Epithelial cell of esophagus (primary cell): Measurements from ENCODE around the gene ETV3.

Source experiments
- DNase-seq: peaks from one replicate; pipeline ENCODE4 v3.0.0; 2010; ENCODE audit warnings: low read depth
- H3K4me3 ChIP-seq: 2 replicates; pipeline ENCODE4 v1.5.1; 2011; ENCODE audit warnings: mild to moderate bottlenecking, low read length, control low read depth
- TF ChIP-seq, protein P1 (sequence below): IDR thresholded peaks from 2 replicates; pipeline ENCODE4 v1.5.1; 2011; ENCODE audit warnings: low read depth, mild to moderate bottlenecking, low read length, control low read depth, inconsistent platforms; ENCODE audit not compliant: insufficient read depth; ENCODE audit errors: missing control alignments

Gene ETV3

GRCh38 chr1:157117527-157118057 lies 20.6 kb downstream of the ETV3 start:
- TF ChIP-seq, protein P1, sequence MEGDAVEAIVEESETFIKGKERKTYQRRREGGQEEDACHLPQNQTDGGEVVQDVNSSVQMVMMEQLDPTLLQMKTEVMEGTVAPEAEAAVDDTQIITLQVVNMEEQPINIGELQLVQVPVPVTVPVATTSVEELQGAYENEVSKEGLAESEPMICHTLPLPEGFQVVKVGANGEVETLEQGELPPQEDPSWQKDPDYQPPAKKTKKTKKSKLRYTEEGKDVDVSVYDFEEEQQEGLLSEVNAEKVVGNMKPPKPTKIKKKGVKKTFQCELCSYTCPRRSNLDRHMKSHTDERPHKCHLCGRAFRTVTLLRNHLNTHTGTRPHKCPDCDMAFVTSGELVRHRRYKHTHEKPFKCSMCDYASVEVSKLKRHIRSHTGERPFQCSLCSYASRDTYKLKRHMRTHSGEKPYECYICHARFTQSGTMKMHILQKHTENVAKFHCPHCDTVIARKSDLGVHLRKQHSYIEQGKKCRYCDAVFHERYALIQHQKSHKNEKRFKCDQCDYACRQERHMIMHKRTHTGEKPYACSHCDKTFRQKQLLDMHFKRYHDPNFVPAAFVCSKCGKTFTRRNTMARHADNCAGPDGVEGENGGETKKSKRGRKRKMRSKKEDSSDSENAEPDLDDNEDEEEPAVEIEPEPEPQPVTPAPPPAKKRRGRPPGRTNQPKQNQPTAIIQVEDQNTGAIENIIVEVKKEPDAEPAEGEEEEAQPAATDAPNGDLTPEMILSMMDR, result no peak
- no peak overlapping the region for H3K4me3 ChIP-seq
- DNase-seq, result no peak

DNA sequence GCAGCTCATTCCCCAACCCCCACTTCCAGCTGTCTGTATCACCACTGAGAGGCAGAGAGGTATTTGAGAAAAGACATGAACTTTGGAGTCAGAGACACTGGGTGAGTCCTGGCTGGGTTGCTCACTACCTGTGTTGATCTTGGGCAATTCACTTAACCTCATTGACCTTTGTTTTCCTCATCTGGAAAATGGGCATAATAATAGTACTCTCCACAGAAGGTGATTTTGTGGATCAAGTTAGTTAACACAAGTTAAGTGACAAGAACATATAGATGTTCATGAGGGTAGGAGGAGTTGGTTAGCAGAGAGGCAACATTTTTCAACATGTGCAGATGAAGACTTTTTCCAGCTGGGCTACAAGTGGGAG lies 21.5 kb downstream of the ETV3 start:
- TF ChIP-seq, protein P1, result no peak
- DNase-seq, result no peak

DNA sequence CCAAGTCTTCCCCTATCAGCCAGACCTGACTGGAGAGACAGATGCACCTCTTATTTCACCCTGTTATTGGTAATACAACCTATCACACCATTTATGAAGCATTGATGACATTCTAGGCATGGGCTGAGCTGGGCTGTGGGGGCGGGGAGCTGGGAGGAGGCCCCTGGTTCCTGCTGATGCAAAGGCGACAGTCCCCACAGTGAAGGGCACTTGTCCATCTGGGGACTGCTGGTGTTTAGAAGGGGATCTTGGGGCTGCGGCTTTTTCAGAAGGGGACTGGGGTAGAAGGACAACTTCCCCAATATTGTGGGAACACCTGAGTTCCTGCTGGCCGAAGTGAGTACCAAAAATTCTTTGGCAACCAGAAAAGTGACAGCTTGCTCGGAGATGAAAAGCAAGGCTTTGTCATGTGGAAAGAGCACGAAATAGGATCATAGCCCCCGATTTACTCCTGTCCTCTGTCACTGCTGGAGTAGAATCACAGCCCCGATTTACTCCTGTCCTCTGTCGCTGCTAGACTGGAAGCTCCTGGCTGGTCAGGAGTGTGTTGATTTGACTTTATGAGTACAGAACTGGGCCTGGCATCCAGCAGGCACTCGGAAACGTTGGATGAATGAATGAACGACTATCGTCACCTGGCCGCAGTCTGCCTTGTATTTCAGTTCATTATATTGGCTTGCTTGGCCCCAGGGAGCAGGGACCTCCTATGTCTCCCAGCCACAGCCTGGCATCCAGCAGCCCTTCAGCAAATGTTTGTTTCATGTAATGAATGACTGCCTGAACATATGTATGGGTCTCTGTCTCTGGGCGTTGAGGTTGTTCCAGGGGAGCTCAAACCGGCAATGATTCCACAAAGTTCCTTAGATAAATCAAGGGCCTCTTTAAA lies 22.1 kb downstream of the ETV3 start:
- DNase-seq, result no peak
- TF ChIP-seq, protein P1, result no peak
- H3K4me3 ChIP-seq, result no peak overlapping the region

More for the DNA sequence above, 21.5 kb downstream of the ETV3 start:
- no peak overlapping the region for H3K4me3 ChIP-seq

DNA sequence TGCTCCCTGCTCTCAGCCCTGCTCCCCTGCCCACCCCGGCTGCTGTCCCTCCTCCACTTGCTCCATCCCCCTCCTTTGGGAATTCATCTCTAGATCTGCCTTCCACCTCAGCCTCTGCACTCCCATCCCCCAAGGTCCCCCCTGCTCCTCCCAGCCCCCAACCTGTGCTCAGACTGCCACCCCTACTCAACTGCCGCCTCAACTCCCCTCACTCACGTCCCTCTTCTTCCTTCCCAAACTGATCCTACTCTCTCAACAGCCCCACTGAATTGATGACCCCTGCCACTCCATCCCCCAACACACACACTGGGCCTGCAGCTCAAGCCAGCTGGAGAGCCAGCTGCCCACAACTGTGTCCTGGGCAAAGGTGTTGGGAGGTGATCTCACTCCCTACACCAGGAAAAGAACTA lies 22.8 kb downstream of the ETV3 start:
- DNase-seq, result no peak
- H3K4me3 ChIP-seq, result no peak overlapping the region
- TF ChIP-seq, protein P1, result no peak

DNA sequence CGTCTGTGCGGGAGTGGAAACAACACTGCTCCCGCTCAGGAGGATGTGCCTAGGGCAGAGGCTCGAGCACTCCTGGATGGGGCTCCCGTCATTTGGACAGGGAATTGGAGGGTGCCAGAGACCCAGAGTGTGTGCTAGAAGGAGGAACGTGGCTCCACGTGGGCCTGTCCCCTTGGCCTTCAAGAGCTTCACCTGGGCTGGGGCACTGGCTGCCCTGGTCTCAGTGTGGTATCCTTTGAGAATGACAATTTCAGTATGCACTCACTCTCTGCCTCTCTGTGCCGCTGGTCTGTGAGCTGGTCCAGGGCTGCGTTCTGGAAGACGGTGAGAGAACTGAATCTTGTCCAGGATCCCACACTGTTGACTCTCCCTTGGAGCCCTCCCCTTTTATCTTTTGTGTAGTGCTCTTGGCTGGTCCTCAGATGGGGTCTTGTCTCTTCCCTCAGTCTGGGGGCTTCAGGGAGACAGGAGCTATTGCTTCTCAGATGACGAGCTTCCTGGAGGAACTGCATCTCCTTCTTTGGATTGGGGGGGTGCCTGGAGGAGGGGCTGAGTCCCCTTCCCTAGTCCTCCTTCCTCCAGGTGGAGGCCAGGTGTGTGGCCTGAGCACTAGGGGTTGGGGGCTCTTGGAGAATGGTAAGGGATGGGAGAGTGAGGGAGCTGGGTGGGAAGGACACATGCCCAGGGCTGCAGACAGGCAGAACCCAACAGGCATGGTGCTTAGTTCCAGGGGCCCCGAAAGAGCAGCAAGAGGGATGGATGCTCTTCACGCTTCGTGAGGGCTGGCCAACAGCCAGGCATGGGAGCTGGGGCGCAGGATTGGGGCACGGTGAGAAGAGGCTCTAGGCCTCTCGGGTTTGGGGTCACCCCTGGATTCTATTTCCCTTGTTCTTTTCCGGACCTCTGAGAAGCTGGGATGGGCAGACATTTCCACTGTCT lies 23.7 kb downstream of the ETV3 start:
- H3K4me3 ChIP-seq, result no peak overlapping the region
- TF ChIP-seq, protein P1, result no peak
- no peak for DNase-seq

GRCh38 chr1:157113631-157114030 lies 24.6 kb downstream of the ETV3 start:
- H3K4me3 ChIP-seq, result no peak overlapping the region
- TF ChIP-seq, protein P1, result no peak
- no peak for DNase-seq
